Measurements from ENCODE around the gene LPP.

The LPP gene

GRCh38 chr3:188316723-188317070 is 162.7 kb downstream of the LPP start:
- peaks cover 27% of the 10 kb centered on the region for H3K79me2 ChIP-seq (ENCODE audit: control insufficient read depth, low read length)
- TF ChIP-seq, protein P1, sequence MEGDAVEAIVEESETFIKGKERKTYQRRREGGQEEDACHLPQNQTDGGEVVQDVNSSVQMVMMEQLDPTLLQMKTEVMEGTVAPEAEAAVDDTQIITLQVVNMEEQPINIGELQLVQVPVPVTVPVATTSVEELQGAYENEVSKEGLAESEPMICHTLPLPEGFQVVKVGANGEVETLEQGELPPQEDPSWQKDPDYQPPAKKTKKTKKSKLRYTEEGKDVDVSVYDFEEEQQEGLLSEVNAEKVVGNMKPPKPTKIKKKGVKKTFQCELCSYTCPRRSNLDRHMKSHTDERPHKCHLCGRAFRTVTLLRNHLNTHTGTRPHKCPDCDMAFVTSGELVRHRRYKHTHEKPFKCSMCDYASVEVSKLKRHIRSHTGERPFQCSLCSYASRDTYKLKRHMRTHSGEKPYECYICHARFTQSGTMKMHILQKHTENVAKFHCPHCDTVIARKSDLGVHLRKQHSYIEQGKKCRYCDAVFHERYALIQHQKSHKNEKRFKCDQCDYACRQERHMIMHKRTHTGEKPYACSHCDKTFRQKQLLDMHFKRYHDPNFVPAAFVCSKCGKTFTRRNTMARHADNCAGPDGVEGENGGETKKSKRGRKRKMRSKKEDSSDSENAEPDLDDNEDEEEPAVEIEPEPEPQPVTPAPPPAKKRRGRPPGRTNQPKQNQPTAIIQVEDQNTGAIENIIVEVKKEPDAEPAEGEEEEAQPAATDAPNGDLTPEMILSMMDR (IDR thresholded peaks at IDR 0.05; ENCODE audit: low read depth, low read length, poor library complexity, severe bottlenecking): no peak
- TF ChIP-seq EZH2phosphoT487 (IDR thresholded peaks at IDR 0.05; ENCODE audit: borderline replicate concordance, low read length): no peak
- no peak overlapping the region for H3K27ac ChIP-seq (ENCODE audit: low read depth, low read length)

DNA sequence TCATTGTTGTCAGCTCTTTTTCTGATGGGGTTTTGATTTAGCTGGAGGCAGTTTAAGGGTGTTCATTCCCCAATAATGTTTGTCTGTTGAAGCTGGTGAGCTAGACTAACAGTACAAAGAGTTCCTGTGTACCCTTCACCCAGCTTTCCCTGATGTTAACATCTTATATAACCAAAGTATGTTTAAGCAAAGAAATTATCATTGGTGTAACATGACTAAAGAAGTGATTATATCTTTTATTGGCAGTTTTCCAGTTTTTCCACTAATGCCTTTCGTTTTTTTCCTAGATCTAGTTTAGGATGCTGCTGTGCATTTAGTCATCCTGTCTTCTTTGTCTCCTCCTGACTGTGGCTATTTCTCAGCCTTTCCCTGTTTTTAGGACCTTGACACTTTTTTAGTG is 165.6 kb downstream of the LPP start:
- peaks cover 7% of the 10 kb centered on the region; the same call in 1 of the 2 replicates for H3K36me3 ChIP-seq (ENCODE audit: control insufficient read depth, low read length)
- no peak overlapping the region for H3K4me3 ChIP-seq (ENCODE audit: low read length)
- H3K9me3 ChIP-seq (ENCODE audit: control insufficient read depth, insufficient read depth, low read length): no peaks in the 10 kb centered on the region
- no peaks in the 10 kb centered on the region for H4K20me1 ChIP-seq (ENCODE audit: control insufficient read depth, insufficient read depth, low read depth, low read length)
- H3K27me3 ChIP-seq (ENCODE audit: control insufficient read depth, low read length): no peaks in the 10 kb centered on the region
- no peak overlapping the region for H3K4me2 ChIP-seq (ENCODE audit: low read length)
- H3F3A ChIP-seq (ENCODE audit: control insufficient read depth, insufficient read depth): no peaks in the 10 kb centered on the region
- H3K4me1 ChIP-seq (ENCODE audit: control insufficient read depth, low read length): peaks cover 28% of the 10 kb centered on the region
- TF ChIP-seq, protein P1 (IDR thresholded peaks at IDR 0.05; ENCODE audit: low read depth, low read length, poor library complexity, severe bottlenecking): no peak
- TF ChIP-seq EZH2phosphoT487 (IDR thresholded peaks at IDR 0.05; ENCODE audit: borderline replicate concordance, low read length): no peak
- H3K9me2 ChIP-seq (replicated peaks; ENCODE audit: control insufficient read depth, low read length): no peaks in the 10 kb centered on the region
- peaks cover 36% of the 10 kb centered on the region for H3K79me2 ChIP-seq (ENCODE audit: control insufficient read depth, low read length)
- no peak overlapping the region for H3K27ac ChIP-seq (ENCODE audit: low read depth, low read length)

More at GRCh38 chr3:188316723-188317070, 162.7 kb downstream of the LPP start:
- Histone ChIP-seq H3K4me1 (ENCODE audit: control insufficient read depth, low read length) (peaks cover 17% of the 10 kb centered on the region), H4K20me1 (ENCODE audit: control insufficient read depth, insufficient read depth, low read depth, low read length) (no peaks in the 10 kb centered on the region), H3K9me2 (replicated peaks; ENCODE audit: control insufficient read depth, low read length) (no peaks in the 10 kb centered on the region), H3K9me3 (ENCODE audit: control insufficient read depth, insufficient read depth, low read length) (no peaks in the 10 kb centered on the region), H3K36me3 (ENCODE audit: control insufficient read depth, low read length) (0 out of 2 replicates have a peak, but pooled peaks cover 1% of the 10 kb centered on the region), H3K4me2 (ENCODE audit: low read length) (no peak overlapping the region), H3F3A (ENCODE audit: control insufficient read depth, insufficient read depth) (no peaks in the 10 kb centered on the region; the same call in 1 of the 2 replicates), H3K27me3 (ENCODE audit: control insufficient read depth, low read length) (no peaks in the 10 kb centered on the region), H3K4me3 (ENCODE audit: low read length) (no peak overlapping the region)

- peaks cover 33% of the 10 kb centered on the region for H3K79me2 ChIP-seq (ENCODE audit: control insufficient read depth, low read length)
- TF ChIP-seq EZH2phosphoT487 (IDR thresholded peaks at IDR 0.05; ENCODE audit: borderline replicate concordance, low read length): no peak
- TF ChIP-seq, protein P1 (IDR thresholded peaks at IDR 0.05; ENCODE audit: low read depth, low read length, poor library complexity, severe bottlenecking): no peak
Measured at GRCh38 chr3:188320757-188321156, 166.8 kb downstream of the LPP start.

More at GRCh38 chr3:188320757-188321156, 166.8 kb downstream of the LPP start:
- Histone ChIP-seq H3K27me3 (ENCODE audit: control insufficient read depth, low read length) (no peaks in the 10 kb centered on the region), H3K27ac (ENCODE audit: low read depth, low read length) (no peak overlapping the region), H3K4me3 (ENCODE audit: low read length) (no peak overlapping the region), H3K36me3 (ENCODE audit: control insufficient read depth, low read length) (peaks cover 8% of the 10 kb centered on the region), H3K9me2 (replicated peaks; ENCODE audit: control insufficient read depth, low read length) (no peaks in the 10 kb centered on the region), H3K4me2 (ENCODE audit: low read length) (no peak overlapping the region), H4K20me1 (ENCODE audit: control insufficient read depth, insufficient read depth, low read depth, low read length) (no peaks in the 10 kb centered on the region), H3K9me3 (ENCODE audit: control insufficient read depth, insufficient read depth, low read length) (no peaks in the 10 kb centered on the region), H3K4me1 (ENCODE audit: control insufficient read depth, low read length) (peaks cover 21% of the 10 kb centered on the region), H3F3A (ENCODE audit: control insufficient read depth, insufficient read depth) (no peaks in the 10 kb centered on the region)
